ENCODE data around the gene STPG4.

DNA sequence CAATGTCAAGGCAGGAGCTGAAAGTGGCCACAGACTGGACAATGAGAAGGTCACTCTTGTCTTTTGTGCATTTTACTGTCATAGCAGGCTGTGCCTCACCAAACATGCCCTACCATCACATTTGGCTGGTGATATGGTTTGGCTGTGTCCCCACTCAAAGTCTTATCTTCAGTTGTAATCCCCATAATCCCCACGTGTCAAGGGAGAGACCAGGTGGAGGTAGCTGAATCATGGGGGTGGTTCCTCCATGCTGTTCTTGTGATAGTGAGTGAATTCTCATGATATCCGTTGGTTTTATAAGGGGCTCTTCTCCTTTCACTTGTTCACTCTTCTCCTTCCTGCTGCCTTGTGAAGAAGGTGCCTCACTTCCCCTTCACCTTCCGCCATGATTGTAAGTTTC lies 49.6 kb upstream of the STPG4 start:
- no peak for TF ChIP-seq POLR2A (IDR thresholded peaks at IDR 0.05)
- TF ChIP-seq, protein P1, sequence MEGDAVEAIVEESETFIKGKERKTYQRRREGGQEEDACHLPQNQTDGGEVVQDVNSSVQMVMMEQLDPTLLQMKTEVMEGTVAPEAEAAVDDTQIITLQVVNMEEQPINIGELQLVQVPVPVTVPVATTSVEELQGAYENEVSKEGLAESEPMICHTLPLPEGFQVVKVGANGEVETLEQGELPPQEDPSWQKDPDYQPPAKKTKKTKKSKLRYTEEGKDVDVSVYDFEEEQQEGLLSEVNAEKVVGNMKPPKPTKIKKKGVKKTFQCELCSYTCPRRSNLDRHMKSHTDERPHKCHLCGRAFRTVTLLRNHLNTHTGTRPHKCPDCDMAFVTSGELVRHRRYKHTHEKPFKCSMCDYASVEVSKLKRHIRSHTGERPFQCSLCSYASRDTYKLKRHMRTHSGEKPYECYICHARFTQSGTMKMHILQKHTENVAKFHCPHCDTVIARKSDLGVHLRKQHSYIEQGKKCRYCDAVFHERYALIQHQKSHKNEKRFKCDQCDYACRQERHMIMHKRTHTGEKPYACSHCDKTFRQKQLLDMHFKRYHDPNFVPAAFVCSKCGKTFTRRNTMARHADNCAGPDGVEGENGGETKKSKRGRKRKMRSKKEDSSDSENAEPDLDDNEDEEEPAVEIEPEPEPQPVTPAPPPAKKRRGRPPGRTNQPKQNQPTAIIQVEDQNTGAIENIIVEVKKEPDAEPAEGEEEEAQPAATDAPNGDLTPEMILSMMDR (IDR thresholded peaks at IDR 0.05): no peak
- no peak for TF ChIP-seq POLR2AphosphoS5 (IDR thresholded peaks at IDR 0.05)

Data from transverse colon (tissue), 4 donors.